ENCODE measurements around the gene ZC3HAV1. TPM values are rescaled to one million over a fixed set of nuclear protein-coding genes. Genes with fewer than 3 reads are reported as not detected.
"Not testable (repeated sequence)": the region's sequence is repeated elsewhere in the genome, so short reads cannot be mapped to it uniquely, and the experiment has no call there.

ZC3HAV1 gene
- polyA plus RNA-seq, result 1 to 10 TPM; 7.6 TPM

DNA sequence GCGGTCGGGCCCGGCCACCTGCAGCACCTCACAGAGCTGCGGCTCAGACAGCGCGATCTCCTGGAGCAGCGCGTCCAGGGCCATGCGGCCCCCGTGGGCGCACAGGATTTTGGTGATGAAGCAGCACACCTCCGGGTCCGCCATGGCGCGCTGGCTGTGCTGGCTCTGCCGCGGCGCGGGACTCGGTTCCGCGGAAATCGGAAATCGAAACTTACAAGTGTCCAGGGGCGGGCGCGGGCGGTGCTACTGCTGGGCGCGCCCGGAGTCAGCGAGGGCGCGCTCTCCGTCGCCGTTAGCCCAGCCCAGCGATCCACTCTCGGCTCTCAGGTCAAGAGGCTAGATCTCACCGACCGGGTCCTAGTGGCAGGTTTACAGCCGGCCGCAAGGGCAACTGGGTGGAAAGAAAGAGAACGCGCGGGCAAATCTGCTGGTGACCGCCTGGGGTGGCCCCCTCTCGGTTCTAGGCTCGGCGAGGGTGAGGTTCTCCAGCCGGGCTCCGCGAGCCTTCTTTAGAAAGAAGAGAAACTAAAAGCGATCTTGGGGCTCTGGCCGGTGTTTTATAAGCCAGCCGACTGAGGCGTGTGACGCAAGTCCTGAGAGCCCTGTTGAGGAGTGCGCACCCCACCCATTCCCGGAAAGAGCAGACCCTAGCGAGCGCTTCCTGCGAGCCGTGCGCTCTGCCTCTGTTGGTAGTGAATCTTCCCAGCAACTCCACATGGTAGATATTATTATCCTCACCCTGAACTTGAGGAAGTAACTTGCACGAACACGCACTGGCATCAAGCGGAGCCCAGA is at the start of gene ZC3HAV1:
TSS of gene ZC3HAV1 (minus strand) at position 533 of the 795 bp plus-strand sequence. CDS start at position 144, 389 bp downstream.
- H3K27me3 ChIP-seq (ENCODE audit: control insufficient read depth in 1 of 2, insufficient read depth in 2 of 2, low read length in 2 of 2), result no peaks in the 10 kb centered on the region
- no peaks in the 10 kb centered on the region for H3K36me3 ChIP-seq (ENCODE audit: control insufficient read depth in 2 of 2, insufficient read depth in 2 of 2, low read length in 1 of 2)
- 0 to 1% methylated on average over 68 of the region's 68 CpGs for WGBS, 2 donors
- H3K27ac ChIP-seq (ENCODE audit: low read depth in 2 of 2, low read length in 1 of 2), result peak within 1 kb of the TSS; percentile 100
- peaks cover 0 to 4% of the 10 kb centered on the region in 2 donors for H3K9me3 ChIP-seq (ENCODE audit: control insufficient read depth in 2 of 2, insufficient read depth in 1 of 2, low read depth in 1 of 2, low read length in 1 of 2)
- H3K4me3 ChIP-seq (ENCODE audit: low read depth in 1 of 2, low read length in 2 of 2), result peak within 1 kb of the TSS; percentile 81 to 99
- H3K4me1 ChIP-seq (ENCODE audit: control insufficient read depth in 2 of 2, insufficient read depth in 2 of 2, low read length in 1 of 2), result no peaks in the 10 kb centered on the region

GRCh38 chr7:139153832-139154231 is 44.3 kb upstream of the ZC3HAV1 start:
- Histone ChIP-seq H3K27ac (ENCODE audit: low read depth in 2 of 2, low read length in 1 of 2) (no peak overlapping the region), H3K36me3 (ENCODE audit: control insufficient read depth in 2 of 2, insufficient read depth in 2 of 2, low read length in 1 of 2) (no peaks in the 10 kb centered on the region)

GRCh38 chr7:139152149-139152548 is 42.6 kb upstream of the ZC3HAV1 start:
- 100% methylated on average over 1 of the region's 1 CpG for WGBS, 2 donors
- Histone ChIP-seq H3K36me3 (ENCODE audit: control insufficient read depth in 2 of 2, insufficient read depth in 2 of 2, low read length in 1 of 2) (no peaks in the 10 kb centered on the region), H3K27ac (ENCODE audit: low read depth in 2 of 2, low read length in 1 of 2) (no peak overlapping the region), H3K27me3 (ENCODE audit: control insufficient read depth in 1 of 2, insufficient read depth in 2 of 2, low read length in 2 of 2) (no peaks in the 10 kb centered on the region), H3K4me1 (ENCODE audit: control insufficient read depth in 2 of 2, insufficient read depth in 2 of 2, low read length in 1 of 2) (no peaks in the 10 kb centered on the region), H3K4me3 (ENCODE audit: low read depth in 1 of 2, low read length in 2 of 2) (no peak overlapping the region), H3K9me3 (ENCODE audit: control insufficient read depth in 2 of 2, insufficient read depth in 1 of 2, low read depth in 1 of 2, low read length in 1 of 2) (no peaks in the 10 kb centered on the region)

More at GRCh38 chr7:139153832-139154231, 44.3 kb upstream of the ZC3HAV1 start:
- H3K27me3 ChIP-seq (ENCODE audit: control insufficient read depth in 1 of 2, insufficient read depth in 2 of 2, low read length in 2 of 2), result no peaks in the 10 kb centered on the region
- H3K4me1 ChIP-seq (ENCODE audit: control insufficient read depth in 2 of 2, insufficient read depth in 2 of 2, low read length in 1 of 2), result no peaks in the 10 kb centered on the region
- H3K9me3 ChIP-seq (ENCODE audit: control insufficient read depth in 2 of 2, insufficient read depth in 1 of 2, low read depth in 1 of 2, low read length in 1 of 2), result no peaks in the 10 kb centered on the region
- H3K4me3 ChIP-seq (ENCODE audit: low read depth in 1 of 2, low read length in 2 of 2), result no peak overlapping the region
- WGBS, 2 donors, result 57 to 61% methylated on average over 2 of the region's 2 CpGs

DNA sequence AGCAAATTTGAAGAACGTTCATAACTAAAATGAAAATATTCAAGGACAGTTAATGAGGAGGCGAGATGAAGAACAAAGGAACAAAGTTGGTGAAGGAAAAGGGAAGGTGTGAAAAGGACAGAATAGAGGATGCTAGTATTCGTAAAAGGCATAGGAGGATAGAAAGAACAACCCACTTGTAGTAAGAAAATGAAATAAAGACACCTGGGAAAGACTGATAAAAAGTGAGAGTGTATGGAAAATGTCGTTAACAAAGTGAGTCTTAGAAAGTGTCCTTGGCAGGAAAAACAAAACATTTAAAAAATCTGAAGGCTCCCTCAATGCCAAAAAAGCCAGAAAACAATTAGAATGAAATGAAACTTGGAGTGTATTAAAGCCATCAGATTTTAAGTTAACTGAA is 29.6 kb upstream of the ZC3HAV1 start:
- Histone ChIP-seq H3K27ac (ENCODE audit: low read depth in 2 of 2, low read length in 1 of 2) (no peak overlapping the region), H3K9me3 (ENCODE audit: control insufficient read depth in 2 of 2, insufficient read depth in 1 of 2, low read depth in 1 of 2, low read length in 1 of 2) (no peaks in the 10 kb centered on the region), H3K4me3 (ENCODE audit: low read depth in 1 of 2, low read length in 2 of 2) (no peak overlapping the region), H3K36me3 (ENCODE audit: control insufficient read depth in 2 of 2, insufficient read depth in 2 of 2, low read length in 1 of 2) (no peaks in the 10 kb centered on the region), H3K27me3 (ENCODE audit: control insufficient read depth in 1 of 2, insufficient read depth in 2 of 2, low read length in 2 of 2) (no peaks in the 10 kb centered on the region), H3K4me1 (ENCODE audit: control insufficient read depth in 2 of 2, insufficient read depth in 2 of 2, low read length in 1 of 2) (no peaks in the 10 kb centered on the region)
- 89 to 90% methylated on average over 4 of the region's 4 CpGs for WGBS, 2 donors

DNA sequence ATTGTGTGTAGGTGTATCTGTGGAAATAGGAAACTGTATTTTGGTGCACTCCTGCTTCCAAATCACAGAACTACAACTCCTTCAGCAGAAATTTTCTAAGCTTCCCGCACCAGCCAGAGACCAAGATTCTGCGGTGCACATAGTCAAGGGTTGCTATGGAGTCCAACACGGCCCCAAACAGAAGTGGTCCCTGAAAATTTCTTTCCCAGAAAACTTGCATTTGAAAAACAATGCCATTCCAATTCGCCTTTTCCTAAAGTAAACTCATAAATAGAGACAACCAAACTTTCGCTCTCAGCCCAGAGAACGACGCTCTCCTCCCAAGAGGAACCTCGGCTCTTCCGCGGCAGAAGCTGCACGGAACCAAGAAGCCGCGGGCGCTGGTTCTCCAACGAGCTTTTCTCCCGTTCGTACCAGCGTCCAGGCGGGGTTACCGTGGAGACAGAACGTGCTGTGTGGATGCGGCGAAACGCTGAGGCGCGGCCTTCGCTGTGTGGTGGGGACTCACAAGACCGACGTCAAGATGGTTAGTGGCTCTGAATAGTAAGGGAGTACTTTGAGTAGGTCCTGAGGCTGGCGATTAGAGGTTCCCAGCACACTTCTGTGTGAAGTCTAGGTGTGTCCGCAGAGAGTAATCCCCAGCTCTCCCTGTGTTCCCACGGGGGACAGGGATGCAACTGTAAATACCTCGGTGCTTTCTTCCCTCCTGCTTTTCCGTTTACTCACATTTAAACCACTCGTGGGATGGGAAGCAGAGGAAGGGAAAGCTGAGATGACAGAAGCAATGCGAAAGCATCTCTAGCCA is 24.0 kb upstream of the ZC3HAV1 start:
- WGBS, 2 donors, result 1 to 2% methylated on average over 36 of the region's 36 CpGs
- Histone ChIP-seq H3K27me3 (ENCODE audit: control insufficient read depth in 1 of 2, insufficient read depth in 2 of 2, low read length in 2 of 2) (no peaks in the 10 kb centered on the region), H3K4me1 (ENCODE audit: control insufficient read depth in 2 of 2, insufficient read depth in 2 of 2, low read length in 1 of 2) (no peaks in the 10 kb centered on the region), H3K36me3 (ENCODE audit: control insufficient read depth in 2 of 2, insufficient read depth in 2 of 2, low read length in 1 of 2) (no peaks in the 10 kb centered on the region), H3K27ac (ENCODE audit: low read depth in 2 of 2, low read length in 1 of 2) (peak overlapping the region; percentile 35 to 49), H3K4me3 (ENCODE audit: low read depth in 1 of 2, low read length in 2 of 2) (peak overlapping the region; percentile 57 to 68), H3K9me3 (ENCODE audit: control insufficient read depth in 2 of 2, insufficient read depth in 1 of 2, low read depth in 1 of 2, low read length in 1 of 2) (no peaks in the 10 kb centered on the region)

GRCh38 chr7:139132887-139133286 is 23.4 kb upstream of the ZC3HAV1 start:
- Histone ChIP-seq H3K4me3 (ENCODE audit: low read depth in 1 of 2, low read length in 2 of 2) (peak overlapping the region in 1 of 2 donors; percentile 68), H3K36me3 (ENCODE audit: control insufficient read depth in 2 of 2, insufficient read depth in 2 of 2, low read length in 1 of 2) (no peaks in the 10 kb centered on the region), H3K27me3 (ENCODE audit: control insufficient read depth in 1 of 2, insufficient read depth in 2 of 2, low read length in 2 of 2) (no peaks in the 10 kb centered on the region), H3K27ac (ENCODE audit: low read depth in 2 of 2, low read length in 1 of 2) (no peak overlapping the region), H3K4me1 (ENCODE audit: control insufficient read depth in 2 of 2, insufficient read depth in 2 of 2, low read length in 1 of 2) (no peaks in the 10 kb centered on the region), H3K9me3 (ENCODE audit: control insufficient read depth in 2 of 2, insufficient read depth in 1 of 2, low read depth in 1 of 2, low read length in 1 of 2) (no peaks in the 10 kb centered on the region)
- 47% methylated on average over 6 of the region's 6 CpGs for WGBS, 2 donors

GRCh38 chr7:139131601-139132041 is 22.1 kb upstream of the ZC3HAV1 start:
- 89 to 94% methylated on average over 2 of the region's 2 CpGs for WGBS, 2 donors
- Histone ChIP-seq H3K4me3 (ENCODE audit: low read depth in 1 of 2, low read length in 2 of 2) (no peak overlapping the region), H3K27ac (ENCODE audit: low read depth in 2 of 2, low read length in 1 of 2) (no peak overlapping the region), H3K27me3 (ENCODE audit: control insufficient read depth in 1 of 2, insufficient read depth in 2 of 2, low read length in 2 of 2) (no peaks in the 10 kb centered on the region), H3K36me3 (ENCODE audit: control insufficient read depth in 2 of 2, insufficient read depth in 2 of 2, low read length in 1 of 2) (no peaks in the 10 kb centered on the region), H3K9me3 (ENCODE audit: control insufficient read depth in 2 of 2, insufficient read depth in 1 of 2, low read depth in 1 of 2, low read length in 1 of 2) (no peaks in the 10 kb centered on the region), H3K4me1 (ENCODE audit: control insufficient read depth in 2 of 2, insufficient read depth in 2 of 2, low read length in 1 of 2) (no peaks in the 10 kb centered on the region)

GRCh38 chr7:139129814-139130213 is 20.3 kb upstream of the ZC3HAV1 start:
- not testable (repeated sequence) for H3K36me3 ChIP-seq (ENCODE audit: control insufficient read depth in 2 of 2, insufficient read depth in 2 of 2, low read length in 1 of 2); H3K27me3 ChIP-seq (ENCODE audit: control insufficient read depth in 1 of 2, insufficient read depth in 2 of 2, low read length in 2 of 2); H3K4me3 ChIP-seq (ENCODE audit: low read depth in 1 of 2, low read length in 2 of 2); H3K27ac ChIP-seq (ENCODE audit: low read depth in 2 of 2, low read length in 1 of 2); H3K4me1 ChIP-seq (ENCODE audit: control insufficient read depth in 2 of 2, insufficient read depth in 2 of 2, low read length in 1 of 2); H3K9me3 ChIP-seq (ENCODE audit: control insufficient read depth in 2 of 2, insufficient read depth in 1 of 2, low read depth in 1 of 2, low read length in 1 of 2)
- 97% methylated on average over 2 of the region's 2 CpGs for WGBS, 2 donors

- no peak overlapping the region for H3K27ac ChIP-seq (ENCODE audit: low read depth in 2 of 2, low read length in 1 of 2)
- no peaks in the 10 kb centered on the region for H3K36me3 ChIP-seq (ENCODE audit: control insufficient read depth in 2 of 2, insufficient read depth in 2 of 2, low read length in 1 of 2)
- no peak overlapping the region for H3K4me3 ChIP-seq (ENCODE audit: low read depth in 1 of 2, low read length in 2 of 2)
- no peaks in the 10 kb centered on the region for H3K9me3 ChIP-seq (ENCODE audit: control insufficient read depth in 2 of 2, insufficient read depth in 1 of 2, low read depth in 1 of 2, low read length in 1 of 2)
- no peaks in the 10 kb centered on the region for H3K4me1 ChIP-seq (ENCODE audit: control insufficient read depth in 2 of 2, insufficient read depth in 2 of 2, low read length in 1 of 2)
- 77 to 79% methylated on average over 4 of the region's 4 CpGs for WGBS, 2 donors
- no peaks in the 10 kb centered on the region for H3K27me3 ChIP-seq (ENCODE audit: control insufficient read depth in 1 of 2, insufficient read depth in 2 of 2, low read length in 2 of 2)
Observed at GRCh38 chr7:139127648-139128047, 18.1 kb upstream of the ZC3HAV1 start.
